HT-29 (cell line): ENCODE results near the gene TBC1D5. TPM values are rescaled to one million over a fixed set of nuclear protein-coding genes. Genes with fewer than 3 reads are reported as not detected.
"Not testable (repeated sequence)": the region's sequence is repeated elsewhere in the genome, so short reads cannot be mapped to it uniquely, and the experiment has no call there.

Experiments
- DNase-seq: peaks from one replicate; pipeline ENCODE4 v3.0.0-alpha.2; 2015; ENCODE audit warnings: low spot score
- total RNA-seq: library from RNA; depleted of rRNA; stranded (reverse); fragments of >200 nt; shearing (Covaris generic); gene quantifications from 2 replicates; pipeline ENCODE4 v1.2.3, GENCODE V29; 2014

Gene TBC1D5
- total RNA-seq, 1 experiment from 2014 or later, result 9.8 TPM

GRCh38 chr3:17645074-17645698 is 97.2 kb downstream of the TBC1D5 start:
- peak; percentile 68 for DNase-seq

- DNase-seq, result no peak
Measured at GRCh38 chr3:17643691-17644090, 98.7 kb downstream of the TBC1D5 start.

DNA sequence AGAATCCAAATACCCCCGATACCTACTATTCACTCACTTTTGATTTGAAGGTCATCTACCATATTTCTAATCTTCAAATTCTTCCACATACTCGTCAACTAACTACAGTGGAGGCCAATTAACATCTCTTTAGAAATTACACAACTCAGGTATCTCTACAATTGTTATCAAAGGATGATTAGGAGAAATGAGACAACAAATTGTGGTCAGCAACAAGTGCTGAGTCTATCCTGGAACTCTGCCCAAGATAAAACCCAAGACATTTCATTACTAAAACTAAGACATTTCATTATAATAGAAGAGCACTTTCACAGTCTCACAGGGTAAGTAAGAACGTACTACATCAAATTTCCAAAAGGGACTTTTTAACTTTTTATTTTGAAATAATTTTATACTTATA is 100.0 kb downstream of the TBC1D5 start:
- no peak for DNase-seq

DNA sequence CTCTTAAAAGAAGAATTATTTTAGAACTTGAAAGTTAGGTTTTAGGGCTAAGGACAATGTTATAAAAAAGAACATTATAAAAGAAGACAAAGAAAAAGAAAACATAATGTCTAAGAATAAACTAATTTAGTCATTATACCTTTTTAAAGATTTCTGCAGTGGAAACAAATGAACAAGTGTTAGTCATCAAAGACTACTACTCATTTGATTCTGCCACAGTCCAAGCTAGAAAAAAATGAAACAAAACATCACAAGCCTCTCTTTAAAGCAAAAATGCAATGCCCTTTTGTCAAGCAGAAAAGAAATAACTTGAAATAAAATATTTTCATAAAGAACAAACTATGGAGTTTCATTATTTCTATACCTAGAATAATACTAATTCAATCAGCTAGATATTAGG is 102.0 kb downstream of the TBC1D5 start:
- DNase-seq, result no peak

- no peak for DNase-seq
Measured at GRCh38 chr3:17639765-17640164, 102.7 kb downstream of the TBC1D5 start.

DNA sequence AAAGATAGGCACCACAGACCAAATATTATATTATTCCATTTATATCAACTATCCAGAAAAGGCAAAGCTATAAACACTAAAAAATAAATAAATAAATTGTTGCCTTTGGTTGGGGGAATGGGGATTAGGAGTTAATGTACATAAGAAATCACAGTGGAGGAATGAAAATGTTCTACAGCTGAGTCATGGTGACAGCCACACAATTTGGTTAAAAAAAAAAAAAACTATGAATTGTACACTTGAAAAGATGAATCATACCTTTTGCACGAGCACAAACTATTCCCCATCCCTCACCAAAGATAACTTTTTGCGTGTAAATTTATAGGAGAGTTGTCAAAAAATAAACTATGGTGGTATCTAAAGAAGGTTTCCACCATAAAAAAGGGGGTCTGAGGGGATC is 103.2 kb downstream of the TBC1D5 start:
- DNase-seq, result no peak

DNA sequence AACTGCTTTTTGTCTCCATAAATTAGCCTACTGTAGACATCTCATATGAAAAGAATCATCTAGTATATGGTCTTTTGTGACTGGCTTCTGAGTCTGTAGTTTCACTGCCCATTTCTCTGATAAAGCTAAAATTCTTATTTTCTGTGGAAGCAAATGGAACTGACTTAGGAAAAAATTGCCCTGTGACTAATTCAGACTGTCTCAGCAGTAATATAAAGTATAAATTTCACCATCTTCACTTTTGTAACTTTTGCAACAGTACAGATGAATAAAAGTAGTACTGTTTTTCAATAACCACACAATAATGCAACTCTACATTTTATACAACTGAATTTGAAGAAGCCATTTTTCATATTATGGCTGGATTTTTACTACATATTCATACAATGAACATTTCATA is 104.1 kb downstream of the TBC1D5 start:
- no peak for DNase-seq

DNA sequence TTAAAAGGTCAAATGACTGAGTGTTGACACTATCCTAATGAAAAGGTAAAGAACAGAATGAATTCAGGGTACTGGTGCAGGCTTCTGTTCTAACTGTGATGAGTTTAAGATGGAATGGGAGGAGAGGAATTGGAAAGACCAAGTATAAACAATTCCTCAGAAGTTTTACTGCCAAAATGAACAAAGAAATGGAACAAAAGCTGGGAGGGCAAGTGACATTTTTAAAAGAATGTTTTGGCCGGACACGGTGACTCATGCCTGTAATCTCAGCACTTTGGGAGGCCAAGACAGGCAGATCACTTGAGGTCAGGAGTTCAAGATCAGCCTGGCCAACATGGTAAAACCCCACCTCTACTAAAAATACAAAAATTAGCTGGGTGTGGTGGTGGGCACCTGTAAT is 106.8 kb downstream of the TBC1D5 start:
- not testable (repeated sequence) for DNase-seq

DNA sequence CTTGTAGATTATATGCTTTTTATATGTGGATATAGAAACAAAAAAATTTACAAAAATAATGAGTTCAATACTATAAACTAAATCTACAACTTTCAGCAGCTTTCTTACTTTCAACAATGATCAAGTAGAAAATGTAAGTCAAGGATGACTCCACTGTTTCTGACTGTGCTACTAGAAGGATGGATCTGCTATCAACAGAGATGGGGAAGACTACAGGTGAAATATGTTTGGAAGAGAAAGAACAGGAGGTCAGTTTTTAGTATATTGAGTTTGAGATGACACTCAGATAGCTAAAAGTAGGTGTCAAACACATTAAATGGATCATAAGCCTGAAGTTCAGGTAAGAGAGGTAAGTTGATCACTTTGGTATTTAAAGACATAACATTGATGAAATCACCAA is 107.5 kb downstream of the TBC1D5 start:
- DNase-seq, result no peak

DNA sequence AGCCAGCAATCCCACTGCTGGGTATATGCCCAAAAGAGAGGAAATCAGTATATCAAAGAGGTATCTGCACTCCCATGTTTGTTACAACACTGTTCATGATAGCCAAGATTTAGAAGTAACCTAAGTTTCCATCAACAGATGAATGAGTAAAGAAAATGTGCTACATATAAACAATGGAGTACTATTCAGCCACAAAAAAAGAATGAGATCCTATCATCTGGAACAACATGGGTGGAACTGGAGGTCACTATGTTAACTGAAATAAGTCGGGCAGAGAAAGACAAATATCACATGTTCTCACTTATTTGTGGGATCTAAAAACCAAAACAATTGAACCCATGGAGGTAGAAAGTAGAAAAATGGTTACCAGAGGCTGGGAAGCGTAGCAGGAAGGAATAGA is 108.2 kb downstream of the TBC1D5 start:
- no peak for DNase-seq

- no peak for DNase-seq
Measured at GRCh38 chr3:17632401-17633100, 109.9 kb downstream of the TBC1D5 start.

GRCh38 chr3:17631609-17632008 is 110.8 kb downstream of the TBC1D5 start:
- DNase-seq, result no peak

GRCh38 chr3:17629400-17629799 is 113.0 kb downstream of the TBC1D5 start:
- no peak for DNase-seq

DNA sequence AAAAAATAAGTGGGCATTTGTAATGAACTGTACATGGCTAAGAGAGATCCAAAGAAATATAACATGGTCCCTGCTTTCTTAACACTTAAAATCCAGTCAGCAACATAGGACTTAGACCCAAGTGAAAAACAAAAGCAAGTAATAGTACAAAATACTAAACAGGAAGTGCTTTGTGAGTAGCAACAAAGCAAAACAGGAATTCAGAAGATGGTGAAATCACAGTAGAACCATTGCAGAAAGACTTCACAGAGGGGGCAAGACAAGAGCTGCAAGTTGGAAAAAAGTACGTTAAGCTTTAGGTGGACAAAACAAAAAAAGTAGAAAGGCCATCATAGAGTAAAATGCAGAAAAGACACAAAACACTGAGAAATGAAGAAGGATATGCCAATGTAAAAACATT is 116.0 kb downstream of the TBC1D5 start:
- DNase-seq, result no peak

DNA sequence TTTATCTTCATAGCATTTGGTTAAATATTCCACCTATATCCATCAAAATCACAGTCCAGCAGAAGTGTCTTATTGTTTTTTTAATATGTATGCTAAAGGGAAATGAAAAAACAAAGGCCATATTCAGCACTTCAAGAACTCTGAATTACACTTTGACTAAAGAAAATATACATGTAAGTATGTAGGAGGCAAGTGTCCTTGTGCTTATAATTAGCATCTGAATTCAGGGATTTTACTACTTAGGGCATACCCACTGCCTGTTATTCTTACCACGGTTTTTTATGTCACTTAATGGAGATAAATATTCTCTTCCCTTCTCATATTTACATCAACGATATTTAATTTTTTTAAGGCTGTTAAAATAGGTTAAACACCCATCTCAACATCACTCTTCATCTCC is 117.3 kb downstream of the TBC1D5 start:
- DNase-seq, result no peak

DNA sequence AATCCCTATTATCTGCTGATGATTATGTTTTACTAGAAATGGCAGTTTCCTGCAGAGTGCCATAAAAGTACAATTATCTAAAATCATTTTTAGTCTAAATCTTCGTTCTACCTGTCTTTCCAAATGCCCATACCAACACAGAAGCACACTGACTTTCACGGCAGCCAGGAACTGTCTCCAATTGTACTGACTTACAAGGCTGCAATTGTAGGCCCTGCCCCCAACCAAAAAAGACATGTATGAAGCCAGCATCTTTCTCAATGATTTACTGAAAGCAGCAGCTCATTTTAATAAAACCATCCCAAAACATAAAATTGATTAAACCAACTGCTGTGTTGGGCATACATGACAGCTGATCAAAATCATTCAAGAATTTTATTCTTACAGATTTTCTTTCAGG is 119.0 kb downstream of the TBC1D5 start:
- DNase-seq, result no peak

- no peak for DNase-seq
Measured at GRCh38 chr3:17619968-17620367, 122.5 kb downstream of the TBC1D5 start.

- DNase-seq, result not testable (repeated sequence)
Measured at GRCh38 chr3:17613017-17613416, 129.4 kb downstream of the TBC1D5 start.

DNA sequence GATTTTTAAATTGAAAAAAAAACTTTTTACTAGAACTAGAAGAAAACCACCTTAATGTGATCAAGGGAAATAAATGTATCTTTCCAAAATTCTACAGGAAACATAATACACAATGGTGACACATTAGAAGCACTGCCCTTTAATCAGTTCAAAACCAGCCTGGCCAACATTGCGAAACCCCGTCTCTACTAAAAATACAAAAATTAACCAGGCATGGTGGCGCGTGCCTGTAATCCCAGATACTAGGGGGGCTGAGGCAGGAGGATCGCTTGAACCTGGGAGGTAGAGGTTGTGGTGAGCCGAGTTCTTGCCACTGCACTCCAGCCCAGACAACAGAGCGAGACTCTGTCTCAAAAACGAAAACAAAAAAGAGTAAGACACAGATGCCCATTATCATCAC is 134.5 kb downstream of the TBC1D5 start:
- no peak for DNase-seq

GRCh38 chr3:17605934-17606333 is 136.5 kb downstream of the TBC1D5 start:
- DNase-seq, result no peak

GRCh38 chr3:17605032-17605431 is 137.4 kb downstream of the TBC1D5 start:
- peak; percentile 7 for DNase-seq

GRCh38 chr3:17602126-17602525 is 140.3 kb downstream of the TBC1D5 start:
- no peak for DNase-seq

DNA sequence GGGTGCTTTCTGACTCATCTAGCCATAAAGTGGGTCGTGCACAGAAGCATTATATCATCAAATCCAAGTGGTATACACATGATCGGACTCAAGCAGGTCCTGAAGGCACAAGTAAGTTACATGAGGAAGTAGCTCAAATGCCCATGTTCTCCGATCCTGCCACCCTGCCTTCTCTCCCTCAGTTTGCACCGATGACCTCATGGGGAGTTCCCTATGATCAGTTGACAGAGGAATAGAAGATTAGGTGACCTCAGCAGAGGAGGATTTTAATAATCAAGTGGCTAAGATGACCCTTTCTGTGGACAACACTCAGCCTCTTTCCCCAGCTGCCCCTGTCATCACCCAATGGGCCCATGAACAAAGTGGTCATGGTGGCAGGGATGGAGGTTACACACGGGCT is 149.5 kb downstream of the TBC1D5 start:
- no peak for DNase-seq

DNA sequence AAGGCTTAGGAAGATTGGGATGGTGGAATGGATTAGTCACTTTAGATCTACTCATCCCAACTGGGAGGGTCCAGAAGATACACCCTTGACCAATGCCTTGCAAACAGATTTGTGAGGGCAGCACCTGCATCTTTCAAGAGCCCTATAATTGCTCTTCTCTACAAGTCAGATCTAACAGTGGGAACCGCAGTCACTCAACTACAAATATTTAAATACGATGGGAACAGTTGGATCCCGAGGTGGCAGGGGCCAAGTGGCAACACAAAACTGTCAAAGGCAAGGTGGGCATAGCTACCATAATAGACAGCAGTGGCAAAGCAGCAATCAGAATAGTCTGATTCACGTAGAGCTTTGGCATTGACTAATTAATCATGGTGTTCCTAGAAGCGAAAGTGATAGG is 152.0 kb downstream of the TBC1D5 start:
- DNase-seq, result no peak
